Keratinocyte (primary cell): ENCODE results near the gene MIGA2. TPM values are rescaled to one million over a fixed set of nuclear protein-coding genes. Genes with fewer than 3 reads are reported as not detected.

Experiments used
- DNase-seq: peaks from one replicate; pipeline ENCODE4 v3.0.0-alpha.2; 2011; ENCODE audit warnings: low read depth, missing footprints, low spot score
- FAIRE-seq: peaks from 2 replicates; lab custom pipeline; 2011; peaks lifted over from hg19 to GRCh38; lab: Jason Lieb, UNC
- H2AFZ ChIP-seq: 2 replicates; pipeline ENCODE4 v1.6.0; 2012; ENCODE audit warnings: low read length, control low read depth, inconsistent platforms; ENCODE audit not compliant: control insufficient read depth
- H3K27ac ChIP-seq: 2 replicates; pipeline ENCODE4 v1.5.1; 2011; ENCODE audit warnings: low read length; ENCODE audit not compliant: control insufficient read depth, insufficient read depth
- H3K27me3 ChIP-seq: 3 replicates; pipeline ENCODE4 v1.6.0; 2011; ENCODE audit warnings: low read length; ENCODE audit not compliant: control insufficient read depth, insufficient read depth; ENCODE audit errors: extremely low read depth
- H3K36me3 ChIP-seq, 2 experiments: 2 replicates in 1 of 2; 3 replicates in 1 of 2; pipeline ENCODE4 v1.5.1; 2011; ENCODE audit warnings: low read length in 2 of 2, mild to moderate bottlenecking in 1 of 2; ENCODE audit not compliant: control insufficient read depth in 2 of 2, insufficient read depth in 2 of 2; ENCODE audit errors: extremely low read depth in 1 of 2
- H3K4me1 ChIP-seq: 3 replicates; pipeline ENCODE4 v1.5.1; 2011; ENCODE audit warnings: low read length; ENCODE audit not compliant: control insufficient read depth, insufficient read depth; ENCODE audit errors: extremely low read depth
- H3K4me2 ChIP-seq: 3 replicates; pipeline ENCODE4 v1.6.0; 2011; ENCODE audit warnings: low read depth, low read length; ENCODE audit not compliant: control insufficient read depth, insufficient read depth; ENCODE audit errors: extremely low read depth
- H3K4me3 ChIP-seq, 3 experiments: fragments of 200-600 bp in 1 of 3; sonication (generic) in 1 of 3; 2 replicates in 2 of 3; 3 replicates in 1 of 3; pipeline ENCODE4 v1.5.1; 2011 to 2016; ENCODE audit warnings: low read length in 3 of 3, mild to moderate bottlenecking in 3 of 3, control low read depth in 2 of 3, inconsistent platforms in 1 of 3, low read depth in 1 of 3, mixed read lengths in 1 of 3, mixed run types in 1 of 3, moderate library complexity in 1 of 3; ENCODE audit not compliant: control insufficient read depth in 2 of 3, insufficient read depth in 2 of 3; ENCODE audit errors: extremely low read depth in 1 of 3
- H3K79me2 ChIP-seq: 2 replicates; pipeline ENCODE4 v1.6.0; 2012; ENCODE audit warnings: low read length; ENCODE audit not compliant: control insufficient read depth, insufficient read depth
- H3K9ac ChIP-seq: 3 replicates; pipeline ENCODE4 v1.6.0; 2011; ENCODE audit warnings: low read length; ENCODE audit not compliant: control insufficient read depth, insufficient read depth; ENCODE audit errors: extremely low read depth
- H3K9me1 ChIP-seq: 3 replicates; pipeline ENCODE4 v1.6.0; 2011; ENCODE audit warnings: low read length; ENCODE audit not compliant: control insufficient read depth, insufficient read depth; ENCODE audit errors: extremely low read depth
- H3K9me3 ChIP-seq: 2 replicates; pipeline ENCODE4 v1.5.1; 2012; ENCODE audit warnings: low read depth, low read length; ENCODE audit not compliant: control insufficient read depth
- H4K20me1 ChIP-seq: 3 replicates; pipeline ENCODE4 v1.6.0; 2011; ENCODE audit warnings: low read length; ENCODE audit not compliant: control insufficient read depth, insufficient read depth; ENCODE audit errors: extremely low read depth
- EZH2 ChIP-seq: IDR thresholded peaks from one replicate; pipeline ENCODE4 v1.6.1; 2012; ENCODE audit warnings: inconsistent platforms, mild to moderate bottlenecking, low read length, moderate library complexity
- dilution Hi-C: fragments of 300-500 bp; cut with MboI; formaldehyde crosslinking; loops from one replicate; pipeline ENCODE4 v1.7.0; 2020; ENCODE audit warnings: low sequenced_read_pairs; ENCODE audit not compliant: extremely low pct_ligation_motif_present
- polyA plus RNA-seq, 5 experiments: library from polyadenylated mRNA; depleted of rRNA in 3 of 5; stranded (reverse) in 3 of 5; stranded (forward) in 1 of 5; unstranded in 1 of 5; fragments of >200 nt; gene quantifications; 1 replicate in 1 of 5; 2 replicates in 3 of 5; 3 replicates in 1 of 5; pipeline versions ENCODE4 v1.2.1 to v1.2.3, GENCODE V29; 2011 to 2012; ENCODE audit warnings: missing spikeins in 2 of 5, low read depth in 1 of 5, low replicate concordance in 1 of 5
- TF ChIP-seq, protein P1 (sequence below), 3 experiments: IDR thresholded peaks in 1 of 3; conservative IDR thresholded peaks in 1 of 3; optimal IDR thresholded peaks in 1 of 3; 2 replicates in 2 of 3; 3 replicates in 1 of 3; pipeline versions ENCODE3 to v1.5.1; 2011; ENCODE audit warnings: low read length in 3 of 3, mild to moderate bottlenecking in 3 of 3, moderate library complexity in 2 of 3, control low read depth in 1 of 3, inconsistent platforms in 1 of 3; ENCODE audit not compliant: insufficient read depth in 2 of 3; ENCODE audit errors: extremely low read depth in 1 of 3

The MIGA2 gene
- polyA plus RNA-seq, 1 donor (not counting 4 experiments of a cell fraction or from before 2014, with no cell fraction given), result 8.5 TPM

DNA sequence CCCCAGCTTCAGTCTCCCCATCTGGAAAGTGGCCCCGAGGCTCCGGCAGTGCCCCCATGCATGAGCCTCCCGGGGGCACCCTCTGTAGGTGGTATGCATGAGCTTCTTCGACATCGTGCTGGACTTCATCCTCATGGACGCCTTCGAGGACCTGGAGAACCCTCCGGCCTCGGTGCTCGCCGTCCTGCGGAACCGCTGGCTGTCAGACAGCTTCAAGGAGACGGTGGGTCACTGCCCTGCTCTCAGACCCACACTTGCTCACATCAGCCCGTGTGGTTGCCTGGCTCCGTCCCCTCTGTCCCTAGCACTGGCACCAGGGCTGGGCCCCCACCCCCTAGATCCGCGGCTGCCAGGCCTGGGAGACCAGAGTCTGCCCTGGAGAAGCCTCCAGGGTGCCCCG is 31.7 kb downstream of the MIGA2 start:
- DNase-seq (no peak), FAIRE-seq (no peak)
- dilution Hi-C loops, result no loop called here
- Histone ChIP-seq H2AFZ (no peak overlapping the region), H3K27ac (no peak overlapping the region), H3K9me1 (no peaks in the 10 kb centered on the region), H3K4me2 (no peak overlapping the region), H3K9me3 (no peaks in the 10 kb centered on the region), H3K4me3 (no peak overlapping the region), H3K27me3 (no peaks in the 10 kb centered on the region), H4K20me1 (no peaks in the 10 kb centered on the region), H3K79me2 (no peaks in the 10 kb centered on the region), H3K4me1 (no peaks in the 10 kb centered on the region), H3K36me3 (peaks cover 15 to 24% of the 10 kb centered on the region in 2 experiments), H3K9ac (no peak overlapping the region)
- TF ChIP-seq, protein P1, sequence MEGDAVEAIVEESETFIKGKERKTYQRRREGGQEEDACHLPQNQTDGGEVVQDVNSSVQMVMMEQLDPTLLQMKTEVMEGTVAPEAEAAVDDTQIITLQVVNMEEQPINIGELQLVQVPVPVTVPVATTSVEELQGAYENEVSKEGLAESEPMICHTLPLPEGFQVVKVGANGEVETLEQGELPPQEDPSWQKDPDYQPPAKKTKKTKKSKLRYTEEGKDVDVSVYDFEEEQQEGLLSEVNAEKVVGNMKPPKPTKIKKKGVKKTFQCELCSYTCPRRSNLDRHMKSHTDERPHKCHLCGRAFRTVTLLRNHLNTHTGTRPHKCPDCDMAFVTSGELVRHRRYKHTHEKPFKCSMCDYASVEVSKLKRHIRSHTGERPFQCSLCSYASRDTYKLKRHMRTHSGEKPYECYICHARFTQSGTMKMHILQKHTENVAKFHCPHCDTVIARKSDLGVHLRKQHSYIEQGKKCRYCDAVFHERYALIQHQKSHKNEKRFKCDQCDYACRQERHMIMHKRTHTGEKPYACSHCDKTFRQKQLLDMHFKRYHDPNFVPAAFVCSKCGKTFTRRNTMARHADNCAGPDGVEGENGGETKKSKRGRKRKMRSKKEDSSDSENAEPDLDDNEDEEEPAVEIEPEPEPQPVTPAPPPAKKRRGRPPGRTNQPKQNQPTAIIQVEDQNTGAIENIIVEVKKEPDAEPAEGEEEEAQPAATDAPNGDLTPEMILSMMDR (optimal IDR thresholded peaks at IDR 0.05 in 1 of 3, IDR thresholded peaks at IDR 0.05 in 1 of 3, conservative IDR thresholded peaks at IDR 0.05 in 1 of 3; ENCODE audit: extremely low read depth in 1 of 3, insufficient read depth in 2 of 3, low read length in 3 of 3), result no peak
- no peak for TF ChIP-seq EZH2

DNA sequence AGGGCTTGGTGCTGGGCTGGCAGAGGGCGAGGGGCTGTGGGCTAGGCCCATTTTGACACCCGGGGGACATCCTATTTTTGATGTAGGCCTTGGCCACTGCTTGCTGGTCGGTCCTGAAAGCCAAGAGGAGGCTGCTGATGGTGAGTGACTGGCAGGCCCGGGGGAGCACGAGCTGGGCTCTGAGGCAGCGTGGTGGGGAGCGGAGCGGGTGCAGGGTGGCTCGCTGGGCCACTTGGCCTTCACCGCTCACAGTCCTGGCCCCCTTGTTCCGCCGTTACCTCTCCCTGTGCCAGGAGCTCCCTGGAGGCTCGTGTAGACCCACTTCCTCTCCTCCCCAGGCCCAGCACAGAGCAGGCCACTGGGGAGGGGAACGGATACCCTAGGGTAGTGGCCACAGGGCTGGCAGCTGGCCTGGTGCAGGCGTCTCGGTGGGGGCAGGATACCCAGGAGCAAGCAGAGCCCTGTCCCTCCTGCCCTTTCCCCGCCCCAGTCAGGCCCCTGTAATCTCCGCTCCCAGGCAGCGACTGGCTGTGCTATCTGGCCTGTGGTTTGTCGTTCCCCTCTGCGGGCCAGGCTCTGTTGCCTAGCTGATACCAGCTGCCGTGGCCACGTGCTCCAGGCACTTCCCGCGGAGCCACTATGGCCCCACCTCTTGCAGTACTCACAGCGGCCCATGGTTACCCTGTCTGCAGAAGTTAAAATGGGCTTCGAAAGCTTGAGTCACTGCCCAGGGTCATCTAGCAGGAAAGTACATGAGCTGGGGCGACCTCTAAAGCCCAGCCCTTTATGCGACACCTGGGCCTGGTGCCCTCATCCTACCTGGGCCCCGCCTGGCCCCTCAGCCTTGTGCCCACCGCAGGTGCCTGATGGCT is 32.8 kb downstream of the MIGA2 start:
- Histone ChIP-seq H3K4me1 (no peaks in the 10 kb centered on the region), H3K9me3 (no peaks in the 10 kb centered on the region), H4K20me1 (no peaks in the 10 kb centered on the region), H3K27me3 (no peaks in the 10 kb centered on the region), H3K9me1 (no peaks in the 10 kb centered on the region), H3K79me2 (no peaks in the 10 kb centered on the region), H3K36me3 (peaks cover 12 to 22% of the 10 kb centered on the region in 2 experiments), H2AFZ (no peak overlapping the region), H3K9ac (no peak overlapping the region), H3K4me2 (no peak overlapping the region), H3K4me3 (no peak overlapping the region), H3K27ac (no peak overlapping the region)
- DNase-seq (no peak), FAIRE-seq (no peak)
- TF ChIP-seq EZH2, result no peak
- TF ChIP-seq, protein P1 (optimal IDR thresholded peaks at IDR 0.05 in 1 of 3, IDR thresholded peaks at IDR 0.05 in 1 of 3, conservative IDR thresholded peaks at IDR 0.05 in 1 of 3; ENCODE audit: extremely low read depth in 1 of 3, insufficient read depth in 2 of 3, low read length in 3 of 3), result no peak
- dilution Hi-C loops, result no loop called here
